ENCODE data around the gene LETMD1. TPM values are rescaled to one million over a fixed set of nuclear protein-coding genes. Genes with fewer than 3 reads are reported as not detected.

The LETMD1 gene
- total RNA-seq, 1 donor from 2014 or later: 64.3 TPM

DNA sequence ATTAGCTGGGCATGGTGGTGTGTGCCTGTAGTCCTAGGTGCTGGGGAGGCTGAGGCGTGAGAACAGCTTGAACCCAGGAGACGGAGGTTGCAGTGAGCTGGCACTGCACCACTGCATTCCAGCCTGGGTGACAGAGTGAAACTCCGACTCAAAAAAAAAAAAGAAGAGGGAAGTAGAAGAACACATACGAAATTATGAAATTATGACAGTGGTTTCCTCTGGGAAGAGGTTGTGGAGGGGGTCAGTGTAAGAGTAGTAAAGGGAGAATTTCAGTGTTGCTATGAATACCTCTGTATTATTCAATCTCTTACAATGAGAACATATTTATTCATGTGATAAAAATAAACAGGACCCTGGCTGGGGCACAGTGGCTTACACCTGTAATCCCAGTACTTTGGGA lies 60.0 kb downstream of the LETMD1 start:
- H3K4me1 ChIP-seq: no peaks in the 10 kb centered on the region
- no peak overlapping the region for H3K27ac ChIP-seq
- no peak overlapping the region for H3K4me3 ChIP-seq
- intact Hi-C loops (cut with DNase I): no loop called here
- no peak for DNase-seq (ENCODE audit: extremely low spot score in 2 of 2)
- H3K9me3 ChIP-seq: no peaks in the 10 kb centered on the region
- H3K36me3 ChIP-seq: peaks cover 0 to 63% of the 10 kb centered on the region in 2 donors
- H3K27me3 ChIP-seq: no peaks in the 10 kb centered on the region
- no peak for TF ChIP-seq POLR2AphosphoS5 (IDR thresholded peaks at IDR 0.05; ENCODE audit: insufficient read depth in 1 of 2, low read depth in 1 of 2)

Small RNA genes lying within 50 kb of the gene (small RNA-seq; reads per million reads assigned to genes)
- gene RNU6-1273P: not detected
- gene RNU6-87P: not detected

Other genes with a start within 250 kb of the LETMD1 start
- gene TMPRSS12, start 205.4 kb upstream of the LETMD1 start, total RNA-seq: not detected
- gene HIGD1C, start 95.8 kb upstream of the LETMD1 start, total RNA-seq: not detected
- gene SLC11A2, start 21.9 kb upstream of the LETMD1 start, total RNA-seq: 40.8 TPM
- 19.9 TPM for gene CSRNP2, start 35.3 kb downstream of the LETMD1 start, total RNA-seq
- 15.5 TPM for gene TFCP2, start 124.8 kb downstream of the LETMD1 start, total RNA-seq
- 16.5 TPM for gene POU6F1, start 169.7 kb downstream of the LETMD1 start, total RNA-seq
- 230 TPM for gene DAZAP2, start 190.5 kb downstream of the LETMD1 start, total RNA-seq
- 30.0 TPM for gene SMAGP, start 222.1 kb downstream of the LETMD1 start, total RNA-seq